GM19238 (cell line): ENCODE data around the gene NCBP3.
"Not testable (repeated sequence)": the region's sequence is repeated elsewhere in the genome, so short reads cannot be mapped to it uniquely, and the experiment has no call there.

Experiments
- DNase-seq: peaks from one replicate; pipeline ENCODE4 v3.0.0; 2011; ENCODE audit warnings: low spot score; ENCODE audit not compliant: insufficient read length

The NCBP3 gene

GRCh38 chr17:3793258-3793657, 52.8 kb downstream of the NCBP3 start:
- DNase-seq = not testable (repeated sequence)

- no peak for DNase-seq
These were observed 53.6 kb downstream of the NCBP3 start for GRCh38 chr17:3792481-3792880.

GRCh38 chr17:3788200-3788599, 57.8 kb downstream of the NCBP3 start:
- no peak for DNase-seq

- not testable (repeated sequence) for DNase-seq
These were observed 60.7 kb downstream of the NCBP3 start for GRCh38 chr17:3785323-3785722.

- no peak for DNase-seq
These were observed 63.3 kb downstream of the NCBP3 start for GRCh38 chr17:3782751-3783150.

GRCh38 chr17:3780986-3781385, 65.1 kb downstream of the NCBP3 start:
- DNase-seq = no peak

- DNase-seq = no peak
These were observed 68.5 kb downstream of the NCBP3 start for GRCh38 chr17:3777366-3778120.

- no peak for DNase-seq
These were observed 72.1 kb downstream of the NCBP3 start for GRCh38 chr17:3773966-3774365.

GRCh38 chr17:3773511-3773910, 72.5 kb downstream of the NCBP3 start:
- no peak for DNase-seq

GRCh38 chr17:3772764-3773163, 73.3 kb downstream of the NCBP3 start:
- DNase-seq = no peak

- no peak for DNase-seq
These were observed 74.9 kb downstream of the NCBP3 start for GRCh38 chr17:3771140-3771539.

- no peak for DNase-seq
These were observed 75.6 kb downstream of the NCBP3 start for GRCh38 chr17:3770466-3770865.

- DNase-seq = no peak
These were observed 77.3 kb downstream of the NCBP3 start for GRCh38 chr17:3768769-3769168.

- DNase-seq = no peak
These were observed 77.7 kb downstream of the NCBP3 start for GRCh38 chr17:3768341-3768740.

- no peak for DNase-seq
These were observed 79.3 kb downstream of the NCBP3 start for GRCh38 chr17:3766779-3767178.

GRCh38 chr17:3765981-3766380, 80.1 kb downstream of the NCBP3 start:
- DNase-seq = no peak

- no peak for DNase-seq
These were observed 82.3 kb downstream of the NCBP3 start for GRCh38 chr17:3763777-3764170.

GRCh38 chr17:3762922-3763776, 82.9 kb downstream of the NCBP3 start:
- peak; percentile 49 for DNase-seq

- no peak for DNase-seq
These were observed 84.1 kb downstream of the NCBP3 start for GRCh38 chr17:3761918-3762380.

GRCh38 chr17:3761036-3761917, 84.8 kb downstream of the NCBP3 start:
- no peak for DNase-seq

GRCh38 chr17:3759597-3760216, 86.3 kb downstream of the NCBP3 start:
- DNase-seq = no peak
